Right forelimb (tissue), 1 donor: Measurements from ENCODE around the gene TSACC.
"Not testable (repeated sequence)": the region's sequence is repeated elsewhere in the genome, so short reads cannot be mapped to it uniquely, and the experiment has no call there.

Experiments used
- DNase-seq: peaks from one replicate; pipeline ENCODE4 v3.0.0-alpha.2; 2018

Gene TSACC

GRCh38 chr1:156338180-156338976 is at the start of gene TSACC, which contains the start of gene CCT3:
TSACC (plus strand) TSS chr1:156338526; CDS start chr1:156339758, 1,232 bp downstream.
CCT3 (minus strand) TSS chr1:156338292; CDS start chr1:156338184, 108 bp downstream.
- peak; percentile 100 for DNase-seq

GRCh38 chr1:156289857-156290256 is 48.5 kb upstream of the TSACC start:
- DNase-seq, result no peak

GRCh38 chr1:156291226-156292061 is 46.9 kb upstream of the TSACC start:
- DNase-seq, result peak; percentile 87

GRCh38 chr1:156293098-156293434 is 45.3 kb upstream of the TSACC start:
- no peak for DNase-seq

- no peak for DNase-seq
These were observed 44.4 kb upstream of the TSACC start for GRCh38 chr1:156293895-156294294.

- peak; percentile 80 for DNase-seq
These were observed 42.9 kb upstream of the TSACC start, which contains the start of gene GLMP for GRCh38 chr1:156295391-156295947. GLMP (minus strand) TSS chr1:156295679; CDS start chr1:156295645, 34 bp downstream.

- no peak for DNase-seq
These were observed 39.4 kb upstream of the TSACC start, which contains the start of gene VHLL for GRCh38 chr1:156298852-156299357. VHLL (minus strand) TSS chr1:156299307; CDS start chr1:156299189, 118 bp downstream.

GRCh38 chr1:156303241-156303640 is 35.1 kb upstream of the TSACC start:
- no peak for DNase-seq

GRCh38 chr1:156305215-156305614 is 33.1 kb upstream of the TSACC start:
- DNase-seq, result no peak

- no peak for DNase-seq
These were observed 30.2 kb upstream of the TSACC start for GRCh38 chr1:156308078-156308477.

- no peak for DNase-seq
These were observed 27.4 kb upstream of the TSACC start for GRCh38 chr1:156310962-156311361.

GRCh38 chr1:156316909-156317308 is 21.4 kb upstream of the TSACC start:
- no peak for DNase-seq

- no peak for DNase-seq
These were observed 18.7 kb upstream of the TSACC start for GRCh38 chr1:156319664-156320063.

GRCh38 chr1:156320560-156320959 is 17.8 kb upstream of the TSACC start:
- DNase-seq, result no peak

- not testable (repeated sequence) for DNase-seq
These were observed 15.1 kb upstream of the TSACC start for GRCh38 chr1:156323179-156323578.

GRCh38 chr1:156336242-156336641 is 2.1 kb upstream of the TSACC start:
- DNase-seq, result no peak

- DNase-seq, result no peak
These were observed 1.1 kb upstream of the TSACC start for GRCh38 chr1:156337052-156337887.

- DNase-seq, result no peak
These were observed 492 bp upstream of the TSACC start for GRCh38 chr1:156337888-156338179.

- no peak for DNase-seq
These were observed 4.0 kb downstream of the TSACC start for GRCh38 chr1:156342166-156342955.

- DNase-seq, result no peak
These were observed 6.1 kb downstream of the TSACC start for GRCh38 chr1:156344409-156344808.

GRCh38 chr1:156346035-156346434 is 7.7 kb downstream of the TSACC start:
- not testable (repeated sequence) for DNase-seq

GRCh38 chr1:156346636-156347035 is 8.3 kb downstream of the TSACC start:
- DNase-seq, result no peak
